ENCODE results near the gene APLNR. TPM values are rescaled to one million over a fixed set of nuclear protein-coding genes. Genes with fewer than 3 reads are reported as not detected.

Gene APLNR
- total and polyA plus RNA-seq, 10 donors: 3.0 to 319 (median 108) TPM

DNA sequence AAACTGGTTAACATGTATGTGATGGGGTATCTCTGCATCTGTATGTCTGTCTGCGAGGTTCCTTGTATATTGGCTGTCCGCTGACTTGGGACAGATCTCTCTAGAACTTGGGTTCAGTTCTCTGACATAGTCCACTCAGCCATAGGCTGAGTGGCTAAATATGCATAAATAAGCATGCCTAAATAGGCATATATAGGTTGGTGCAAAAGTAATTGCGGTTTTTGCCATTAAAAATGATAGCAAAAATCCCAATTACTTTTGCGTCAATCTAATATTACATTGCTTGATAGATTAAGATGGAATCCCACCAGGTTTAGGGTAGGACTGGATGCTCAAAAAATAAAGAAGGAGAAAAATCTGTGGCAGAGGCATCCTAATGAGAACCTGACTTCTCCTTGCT lies 46.5 kb downstream of the APLNR start:
- Histone ChIP-seq H3K27ac (peak overlapping the region in 2 of 8 donors; percentile 43 to 46), H3K4me3 (no peak overlapping the region), H3K27me3 (replicated peaks in 1 of 7) (peaks cover 0 to 7% (median 0%) of the 10 kb centered on the region in 7 donors), H3K4me1 (peaks cover 0 to 15% (median 0%) of the 10 kb centered on the region in 6 donors), H3K36me3 (no peaks in the 10 kb centered on the region), H3K9me3 (no peaks in the 10 kb centered on the region)
- 89 to 99% (median 96%) methylated on average over 4 of the region's 4 CpGs for WGBS, 5 donors
- intact Hi-C loops (cut with DNase I; ENCODE audit: low total_unique reads): no loop called here
- no peak for TF ChIP-seq POLR2AphosphoS5 (IDR thresholded peaks at IDR 0.05)
- no peak for TF ChIP-seq POLR2A (IDR thresholded peaks at IDR 0.05)
- TF ChIP-seq, protein P1, sequence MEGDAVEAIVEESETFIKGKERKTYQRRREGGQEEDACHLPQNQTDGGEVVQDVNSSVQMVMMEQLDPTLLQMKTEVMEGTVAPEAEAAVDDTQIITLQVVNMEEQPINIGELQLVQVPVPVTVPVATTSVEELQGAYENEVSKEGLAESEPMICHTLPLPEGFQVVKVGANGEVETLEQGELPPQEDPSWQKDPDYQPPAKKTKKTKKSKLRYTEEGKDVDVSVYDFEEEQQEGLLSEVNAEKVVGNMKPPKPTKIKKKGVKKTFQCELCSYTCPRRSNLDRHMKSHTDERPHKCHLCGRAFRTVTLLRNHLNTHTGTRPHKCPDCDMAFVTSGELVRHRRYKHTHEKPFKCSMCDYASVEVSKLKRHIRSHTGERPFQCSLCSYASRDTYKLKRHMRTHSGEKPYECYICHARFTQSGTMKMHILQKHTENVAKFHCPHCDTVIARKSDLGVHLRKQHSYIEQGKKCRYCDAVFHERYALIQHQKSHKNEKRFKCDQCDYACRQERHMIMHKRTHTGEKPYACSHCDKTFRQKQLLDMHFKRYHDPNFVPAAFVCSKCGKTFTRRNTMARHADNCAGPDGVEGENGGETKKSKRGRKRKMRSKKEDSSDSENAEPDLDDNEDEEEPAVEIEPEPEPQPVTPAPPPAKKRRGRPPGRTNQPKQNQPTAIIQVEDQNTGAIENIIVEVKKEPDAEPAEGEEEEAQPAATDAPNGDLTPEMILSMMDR (IDR thresholded peaks at IDR 0.05 in 8 of 11, conservative IDR thresholded peaks at IDR 0.05 in 3 of 11): no peak
- no peak for DNase-seq

Other genes with a start within 250 kb of the APLNR start
- gene OR5AK2, start 248.3 kb downstream of the APLNR start, total RNA-seq: under 1 TPM in 1 of 7 donors, not detected in 6; 0.37 TPM
- gene OR5AK2, start 248.3 kb downstream of the APLNR start, polyA plus RNA-seq: not detected
- gene LRRC55, start 55.3 kb downstream of the APLNR start, total RNA-seq: 1 to 10 TPM in 2 of 7 donors, under 1 TPM in 4, not detected in 1; 0.51 to 1.5 (median 0.62) TPM
- gene LRRC55, start 55.3 kb downstream of the APLNR start, polyA plus RNA-seq: under 1 TPM; 0.03 to 0.19 (median 0.04) TPM
- gene TNKS1BP1, start 87.7 kb upstream of the APLNR start, total RNA-seq: 100 to 1,000 TPM in 1 of 7 donors, 10 to 100 TPM in 6; 30.5 to 126 (median 48.5) TPM
- gene TNKS1BP1, start 87.7 kb upstream of the APLNR start, polyA plus RNA-seq: 10 to 100 TPM; 19.8 to 51.6 (median 21.7) TPM
- gene SSRP1, start 98.6 kb upstream of the APLNR start, total RNA-seq: 10 to 100 TPM; 41.9 to 67.1 (median 53.1) TPM
- 10 to 100 TPM; 35.5 to 52.0 (median 42.6) TPM for gene SSRP1, start 98.6 kb upstream of the APLNR start, polyA plus RNA-seq
- gene P2RX3, start 101.1 kb upstream of the APLNR start, total RNA-seq: not detected
- gene P2RX3, start 101.1 kb upstream of the APLNR start, polyA plus RNA-seq: not detected
- 1 to 10 TPM in 5 of 7 donors, under 1 TPM in 1, not detected in 1; 0.58 to 5.1 (median 2.7) TPM for gene PRG3, start 143.9 kb upstream of the APLNR start, total RNA-seq
- gene PRG3, start 143.9 kb upstream of the APLNR start, polyA plus RNA-seq: under 1 TPM; 0.36 to 0.83 (median 0.43) TPM
- gene PRG2, start 153.4 kb upstream of the APLNR start, total RNA-seq: 10 to 100 TPM in 1 of 7 donors, 1 to 10 TPM in 5, not detected in 1; 1.4 to 10.5 (median 4.5) TPM
- gene PRG2, start 153.4 kb upstream of the APLNR start, polyA plus RNA-seq: 1 to 10 TPM; 2.3 to 4.0 (median 2.5) TPM
- gene SLC43A3, start 189.9 kb upstream of the APLNR start, total RNA-seq: 10 to 100 TPM; 29.9 to 72.5 (median 41.7) TPM
- 10 to 100 TPM; 15.2 to 29.1 (median 20.9) TPM for gene SLC43A3, start 189.9 kb upstream of the APLNR start, polyA plus RNA-seq
- gene RTN4RL2, start 223.3 kb upstream of the APLNR start, total RNA-seq: 1 to 10 TPM in 1 of 7 donors, under 1 TPM in 6; 0.37 to 2.0 (median 0.49) TPM
- gene RTN4RL2, start 223.3 kb upstream of the APLNR start, polyA plus RNA-seq: under 1 TPM; 0.15 to 0.73 (median 0.29) TPM